ENCODE data around the gene RPP14. TPM values are rescaled to one million over a fixed set of nuclear protein-coding genes. Genes with fewer than 3 reads are reported as not detected.

RPP14 gene
- total and polyA plus RNA-seq, 2 experiments from 2014 or later, result 11.7 to 18.6 TPM

GRCh38 chr3:58256511-58256910 is 49.5 kb upstream of the RPP14 start (continued):
- no peak for TF ChIP-seq STAT1 (IDR thresholded peaks at IDR 0.05; ENCODE audit: unreplicated experiment)

GRCh38 chr3:58258392-58259055 is 47.5 kb upstream of the RPP14 start:
- no peak overlapping the region for H3K27ac ChIP-seq (ENCODE audit: low read depth)
- no peaks in the 10 kb centered on the region for H3F3A ChIP-seq (replicated peaks; ENCODE audit: low read depth)
- no peak overlapping the region for H2AFZ ChIP-seq
- Mint-ChIP-seq H3K27me3 (ENCODE audit: insufficient read depth, low read depth, poor library complexity) (peaks cover 2% of the 10 kb centered on the region), H3K4me3 (no peak overlapping the region), H3K9me3 (no peaks in the 10 kb centered on the region), H3K4me1 (no peaks in the 10 kb centered on the region), H3K36me3 (ENCODE audit: low read depth) (no peaks in the 10 kb centered on the region), H3K27ac (no peak overlapping the region)
- TF ChIP-seq CTCF (conservative IDR thresholded peaks at IDR 0.05; ENCODE audit: low read depth in 2 of 2) (no peak), EZH2phosphoT487 (IDR thresholded peaks at IDR 0.05; ENCODE audit: unreplicated experiment) (no peak)
- DNase-seq (ENCODE audit: low spot score) (no peak), ATAC-seq (no peak)
- H3K9me2 ChIP-seq (ENCODE audit: insufficient read depth), result no peaks in the 10 kb centered on the region
- no peaks in the 10 kb centered on the region for H3K4me1 ChIP-seq (ENCODE audit: insufficient read depth)
- H4K20me1 ChIP-seq (replicated peaks; ENCODE audit: insufficient read depth), result no peaks in the 10 kb centered on the region
- no peak overlapping the region for H3K4me3 ChIP-seq
- H3K79me2 ChIP-seq (replicated peaks; ENCODE audit: insufficient read depth), result no peaks in the 10 kb centered on the region
- H3K36me3 ChIP-seq (ENCODE audit: insufficient read depth), result no peaks in the 10 kb centered on the region
- no peaks in the 10 kb centered on the region for H3K27me3 ChIP-seq (ENCODE audit: insufficient read depth)
- no peak overlapping the region for H3K4me2 ChIP-seq

DNA sequence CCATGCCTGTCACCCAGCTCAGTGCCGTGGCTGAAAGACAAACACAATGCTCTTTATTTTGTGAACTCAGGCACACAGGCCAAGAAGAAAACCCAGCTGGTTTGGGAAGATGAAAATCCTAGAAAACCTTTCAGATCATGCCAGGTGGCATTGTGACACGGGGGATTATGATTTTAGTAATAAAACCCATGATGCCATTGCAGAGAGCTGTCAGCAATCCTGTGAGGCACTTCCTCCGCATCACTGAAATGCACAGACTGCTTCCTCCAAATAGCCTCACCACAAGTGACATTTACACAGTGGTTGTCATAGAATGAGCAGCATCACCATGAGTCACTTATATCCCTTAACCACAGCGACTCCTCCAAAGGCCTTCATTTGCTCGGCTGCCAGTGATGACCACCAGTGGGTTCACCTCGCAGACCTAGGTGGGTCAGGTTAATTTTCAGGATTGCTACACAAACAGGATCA is 45.7 kb upstream of the RPP14 start:
- Mint-ChIP-seq H3K4me1 (no peaks in the 10 kb centered on the region), H3K4me3 (no peak overlapping the region), H3K27me3 (ENCODE audit: insufficient read depth, low read depth, poor library complexity) (peaks cover 2% of the 10 kb centered on the region), H3K9me3 (no peaks in the 10 kb centered on the region), H3K36me3 (ENCODE audit: low read depth) (no peaks in the 10 kb centered on the region), H3K27ac (no peak overlapping the region)
- Histone ChIP-seq H2AFZ (no peak overlapping the region), H3K4me1 (ENCODE audit: insufficient read depth) (no peaks in the 10 kb centered on the region), H3K27me3 (ENCODE audit: insufficient read depth) (no peaks in the 10 kb centered on the region), H3K9me2 (ENCODE audit: insufficient read depth) (no peaks in the 10 kb centered on the region), H3F3A (replicated peaks; ENCODE audit: low read depth) (no peaks in the 10 kb centered on the region), H3K79me2 (replicated peaks; ENCODE audit: insufficient read depth) (no peaks in the 10 kb centered on the region), H3K36me3 (ENCODE audit: insufficient read depth) (no peaks in the 10 kb centered on the region), H4K20me1 (replicated peaks; ENCODE audit: insufficient read depth) (no peaks in the 10 kb centered on the region), H3K4me2 (no peak overlapping the region), H3K27ac (ENCODE audit: low read depth) (no peak overlapping the region), H3K4me3 (no peak overlapping the region)
- DNase-seq (ENCODE audit: low spot score) (no peak), ATAC-seq (no peak)
- TF ChIP-seq STAT1 (IDR thresholded peaks at IDR 0.05; ENCODE audit: unreplicated experiment), result no peak
- TF ChIP-seq ZNF114 (CRISPR knock-in tag; IDR thresholded peaks at IDR 0.05), result no peak
- no peak for TF ChIP-seq JUNB (IDR thresholded peaks at IDR 0.05; ENCODE audit: unreplicated experiment)
- TF ChIP-seq ZNF462 (CRISPR knock-in tag; IDR thresholded peaks at IDR 0.05), result no peak
- TF ChIP-seq, protein P1, sequence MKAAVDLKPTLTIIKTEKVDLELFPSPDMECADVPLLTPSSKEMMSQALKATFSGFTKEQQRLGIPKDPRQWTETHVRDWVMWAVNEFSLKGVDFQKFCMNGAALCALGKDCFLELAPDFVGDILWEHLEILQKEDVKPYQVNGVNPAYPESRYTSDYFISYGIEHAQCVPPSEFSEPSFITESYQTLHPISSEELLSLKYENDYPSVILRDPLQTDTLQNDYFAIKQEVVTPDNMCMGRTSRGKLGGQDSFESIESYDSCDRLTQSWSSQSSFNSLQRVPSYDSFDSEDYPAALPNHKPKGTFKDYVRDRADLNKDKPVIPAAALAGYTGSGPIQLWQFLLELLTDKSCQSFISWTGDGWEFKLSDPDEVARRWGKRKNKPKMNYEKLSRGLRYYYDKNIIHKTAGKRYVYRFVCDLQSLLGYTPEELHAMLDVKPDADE (IDR thresholded peaks at IDR 0.05), result no peak
- TF ChIP-seq NANOG (IDR thresholded peaks at IDR 0.05; ENCODE audit: borderline replicate concordance), result no peak

Measured in GM23338 (cell line).